ENCODE data around the gene HACD2.
A peak's percentile ranks its signal among the peaks of the same experiment; 100 is the strongest.

HACD2 gene

GRCh38 chr3:123568875-123569274 lies 16.0 kb downstream of the HACD2 start:
- TF ChIP-seq ZFX (IDR thresholded peaks at IDR 0.05; ENCODE audit: borderline replicate concordance) (no peak), CTCF (IDR thresholded peaks at IDR 0.05) (no peak)
- H3K27ac ChIP-seq: no peak overlapping the region

GRCh38 chr3:123568034-123568433 lies 16.8 kb downstream of the HACD2 start:
- no peak for TF ChIP-seq ZFX (IDR thresholded peaks at IDR 0.05; ENCODE audit: borderline replicate concordance)
- no peak for TF ChIP-seq CTCF (IDR thresholded peaks at IDR 0.05)
- no peak overlapping the region for H3K27ac ChIP-seq

GRCh38 chr3:123564056-123564455 lies 20.8 kb downstream of the HACD2 start:
- H3K27ac ChIP-seq: no peak overlapping the region
- TF ChIP-seq ZFX (IDR thresholded peaks at IDR 0.05; ENCODE audit: borderline replicate concordance): no peak
- TF ChIP-seq CTCF (IDR thresholded peaks at IDR 0.05): no peak

- no peak overlapping the region for H3K27ac ChIP-seq
- TF ChIP-seq ZFX (IDR thresholded peaks at IDR 0.05; ENCODE audit: borderline replicate concordance): no peak
- TF ChIP-seq CTCF (IDR thresholded peaks at IDR 0.05): no peak
These were observed 22.3 kb downstream of the HACD2 start for GRCh38 chr3:123562547-123562946.

- TF ChIP-seq ZFX (IDR thresholded peaks at IDR 0.05; ENCODE audit: borderline replicate concordance) (no peak), CTCF (IDR thresholded peaks at IDR 0.05) (no peak)
- no peak overlapping the region for H3K27ac ChIP-seq
These were observed 23.7 kb downstream of the HACD2 start for GRCh38 chr3:123561188-123561587.

- TF ChIP-seq CTCF (IDR thresholded peaks at IDR 0.05) (peak; percentile 87), ZFX (IDR thresholded peaks at IDR 0.05; ENCODE audit: borderline replicate concordance) (no peak)
- H3K27ac ChIP-seq: no peak overlapping the region
These were observed 25.6 kb downstream of the HACD2 start for GRCh38 chr3:123559040-123559861.

- TF ChIP-seq CTCF (IDR thresholded peaks at IDR 0.05) (no peak), ZFX (IDR thresholded peaks at IDR 0.05; ENCODE audit: borderline replicate concordance) (no peak)
- no peak overlapping the region for H3K27ac ChIP-seq
These were observed 31.3 kb downstream of the HACD2 start for GRCh38 chr3:123553536-123553935.
